ENCODE measurements around the gene CARD19. TPM values are rescaled to one million over a fixed set of nuclear protein-coding genes. Genes with fewer than 3 reads are reported as not detected.

The CARD19 gene
- total and polyA plus RNA-seq, 8 donors = 4.3 to 20.4 (median 8.1) TPM

DNA sequence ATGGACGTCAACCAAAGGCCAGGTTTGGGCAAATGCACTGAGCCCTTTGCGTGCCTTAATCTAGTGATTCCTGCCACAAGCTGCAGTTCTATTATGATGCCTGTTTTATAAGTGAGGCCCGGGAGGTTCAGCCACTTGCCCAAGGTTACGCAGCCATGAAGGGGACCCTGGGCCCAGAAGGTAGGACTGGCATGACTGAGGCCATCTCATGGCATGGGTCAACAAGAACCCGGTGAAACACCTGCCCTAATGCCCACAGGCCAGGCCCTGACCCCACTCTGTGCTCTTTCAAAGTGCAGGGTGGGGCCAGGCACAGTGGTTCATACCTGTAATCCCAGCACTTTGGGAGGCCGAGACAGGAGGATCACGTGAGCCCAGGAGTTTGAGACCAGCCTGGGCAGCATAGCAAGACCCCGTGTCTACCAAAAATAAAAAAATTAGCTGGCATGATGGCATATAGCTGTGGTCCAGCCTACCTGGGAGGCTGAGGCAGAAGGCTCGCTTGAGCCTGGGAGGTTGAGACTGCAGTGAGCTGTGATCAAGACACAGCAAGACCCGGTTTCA is 29.4 kb downstream of the CARD19 start:
- ATAC-seq (no peak), FAIRE-seq (no peak), DNase-seq (peak in 5 of 6 donors; percentile 7 to 39 (median 15))
- H3K9me3 ChIP-seq = no peaks in the 10 kb centered on the region
- peaks cover 0 to 23% (median 11%) of the 10 kb centered on the region in 3 donors for H3K36me3 ChIP-seq
- no peaks in the 10 kb centered on the region for H3K27me3 ChIP-seq
- peaks cover 0 to 3% (median under 1%) of the 10 kb centered on the region in 3 donors for H3K4me1 ChIP-seq
- TF ChIP-seq, protein P1, sequence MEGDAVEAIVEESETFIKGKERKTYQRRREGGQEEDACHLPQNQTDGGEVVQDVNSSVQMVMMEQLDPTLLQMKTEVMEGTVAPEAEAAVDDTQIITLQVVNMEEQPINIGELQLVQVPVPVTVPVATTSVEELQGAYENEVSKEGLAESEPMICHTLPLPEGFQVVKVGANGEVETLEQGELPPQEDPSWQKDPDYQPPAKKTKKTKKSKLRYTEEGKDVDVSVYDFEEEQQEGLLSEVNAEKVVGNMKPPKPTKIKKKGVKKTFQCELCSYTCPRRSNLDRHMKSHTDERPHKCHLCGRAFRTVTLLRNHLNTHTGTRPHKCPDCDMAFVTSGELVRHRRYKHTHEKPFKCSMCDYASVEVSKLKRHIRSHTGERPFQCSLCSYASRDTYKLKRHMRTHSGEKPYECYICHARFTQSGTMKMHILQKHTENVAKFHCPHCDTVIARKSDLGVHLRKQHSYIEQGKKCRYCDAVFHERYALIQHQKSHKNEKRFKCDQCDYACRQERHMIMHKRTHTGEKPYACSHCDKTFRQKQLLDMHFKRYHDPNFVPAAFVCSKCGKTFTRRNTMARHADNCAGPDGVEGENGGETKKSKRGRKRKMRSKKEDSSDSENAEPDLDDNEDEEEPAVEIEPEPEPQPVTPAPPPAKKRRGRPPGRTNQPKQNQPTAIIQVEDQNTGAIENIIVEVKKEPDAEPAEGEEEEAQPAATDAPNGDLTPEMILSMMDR (IDR thresholded peaks at IDR 0.05) = no peak
- H3K4me3 ChIP-seq = no peak overlapping the region
- H3K27ac ChIP-seq = no peak overlapping the region
- intact Hi-C loops (cut with DNase I) = no loop called here
- WGBS, 2 donors = 93 to 94% methylated on average over 10 of the region's 10 CpGs

DNA sequence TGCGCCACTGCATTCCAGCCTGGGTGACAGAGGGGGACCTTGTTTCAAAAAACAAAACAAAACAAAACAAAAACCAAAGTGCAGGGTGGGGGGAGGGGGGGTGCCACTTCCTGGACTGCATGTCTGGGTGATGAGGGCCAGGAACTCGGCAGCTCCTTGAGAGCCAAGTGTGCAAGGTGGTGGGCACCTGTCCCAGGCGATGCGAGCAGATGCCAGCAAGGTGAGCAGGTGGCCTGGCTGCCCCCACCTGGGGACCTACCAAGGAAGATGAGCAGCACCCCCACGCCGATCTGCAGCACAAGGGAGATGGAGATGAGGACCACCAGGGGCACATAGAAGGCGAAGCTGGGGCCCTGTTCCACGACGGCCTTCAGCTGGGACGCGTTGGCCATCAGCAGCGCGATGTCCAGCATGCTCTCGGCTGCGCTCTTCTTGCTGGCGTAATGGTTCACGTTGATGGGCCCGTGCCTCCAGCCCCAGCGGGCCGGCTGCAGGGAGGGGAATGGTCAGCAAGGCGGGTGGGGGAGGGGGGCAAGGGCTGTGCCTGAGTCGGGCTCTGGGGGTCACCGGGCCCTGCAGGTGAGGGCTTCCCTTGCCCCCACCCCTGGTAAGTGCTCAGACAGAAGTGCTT is 30.2 kb downstream of the CARD19 start:
- FAIRE-seq (no peak), DNase-seq (peak in 5 of 6 donors; percentile 2 to 67 (median 31)), ATAC-seq (no peak)
- H3K4me1 ChIP-seq = peaks cover 0 to 4% (median 0%) of the 10 kb centered on the region in 3 donors
- H3K27me3 ChIP-seq = no peaks in the 10 kb centered on the region
- no peaks in the 10 kb centered on the region for H3K9me3 ChIP-seq
- no peak overlapping the region for H3K4me3 ChIP-seq
- 88 to 89% methylated on average over 23 of the region's 23 CpGs for WGBS, 2 donors
- intact Hi-C loops (cut with DNase I) = no loop called here
- peaks cover 0 to 21% (median 9%) of the 10 kb centered on the region in 3 donors for H3K36me3 ChIP-seq
- H3K27ac ChIP-seq = no peak overlapping the region
- TF ChIP-seq, protein P1 (IDR thresholded peaks at IDR 0.05) = no peak

DNA sequence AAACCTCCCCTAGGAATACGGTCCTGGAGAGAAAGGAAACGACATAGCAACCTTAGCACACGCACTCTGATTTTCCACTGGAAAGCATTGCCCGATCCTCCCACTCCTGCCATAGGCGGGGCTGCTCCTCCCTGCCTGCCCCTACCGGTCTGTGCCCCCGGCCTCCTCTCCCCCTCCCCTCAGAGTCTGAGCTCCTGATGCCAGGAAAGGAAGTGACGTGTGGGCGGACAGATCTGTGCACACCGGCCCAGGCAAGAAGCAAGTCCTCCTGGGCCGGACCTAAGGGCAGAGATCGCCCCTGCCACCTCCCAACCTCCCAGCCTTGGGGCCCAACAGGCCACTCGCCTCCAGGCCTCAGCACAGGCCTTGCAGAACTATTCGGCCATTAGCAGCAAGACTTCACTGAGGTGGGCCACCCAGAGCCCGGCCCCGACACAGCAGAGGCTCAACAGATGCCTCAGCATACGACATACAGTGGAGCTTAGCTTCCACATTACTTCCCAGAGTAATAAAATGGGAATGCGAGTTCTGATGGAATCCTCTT is 30.9 kb downstream of the CARD19 start:
- ATAC-seq = no peak
- 79 to 81% methylated on average over 16 to 18 of the region's 18 CpGs for WGBS, 2 donors
- Histone ChIP-seq H3K36me3 (peaks cover 0 to 15% (median 5%) of the 10 kb centered on the region in 3 donors), H3K27me3 (no peaks in the 10 kb centered on the region), H3K4me3 (no peak overlapping the region), H3K27ac (peak overlapping the region in 1 of 4 donors; percentile 11), H3K4me1 (peaks cover under 1 to 10% (median 2%) of the 10 kb centered on the region in 3 donors), H3K9me3 (no peaks in the 10 kb centered on the region)
- FAIRE-seq = no peak
- TF ChIP-seq, protein P1 (IDR thresholded peaks at IDR 0.05) = no peak
- peak in 5 of 6 donors; percentile 2 to 46 (median 15) for DNase-seq
- intact Hi-C loops (cut with DNase I) = no loop called here

DNA sequence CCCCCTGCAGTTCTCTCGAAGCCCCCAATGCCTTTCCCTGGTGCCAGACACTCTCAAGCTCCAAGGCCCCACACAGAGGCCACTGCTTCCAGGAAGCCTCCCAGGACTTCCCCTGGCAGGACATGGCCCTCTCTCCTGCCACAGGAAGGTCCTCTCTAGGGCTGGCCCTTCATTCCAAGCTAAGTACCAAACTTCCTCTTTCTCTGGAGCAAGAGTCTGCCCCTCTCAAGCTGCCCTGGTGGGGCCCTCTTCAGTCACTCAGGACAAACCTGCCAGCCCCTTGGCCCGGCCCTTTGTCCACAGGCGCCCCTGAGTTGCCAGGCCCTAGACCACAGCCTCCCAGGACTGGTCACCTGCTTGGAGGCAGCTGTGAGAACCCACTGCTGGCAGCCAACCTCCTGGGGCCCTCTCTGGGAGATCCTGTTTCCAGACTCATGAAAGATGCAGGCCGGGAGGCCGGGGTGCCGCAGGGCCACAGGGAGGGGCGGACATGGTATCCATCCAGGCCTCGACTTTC is 31.4 kb downstream of the CARD19 start:
- intact Hi-C loops (cut with DNase I) = no loop called here
- ATAC-seq (peak in 1 of 4 donors; percentile 33), FAIRE-seq (no peak), DNase-seq (peak in 5 of 6 donors; percentile 2 to 60 (median 32))
- Histone ChIP-seq H3K9me3 (no peaks in the 10 kb centered on the region), H3K27me3 (no peaks in the 10 kb centered on the region), H3K27ac (peak overlapping the region in 2 of 4 donors; percentile 11 to 17), H3K36me3 (peaks cover 0 to 14% (median 5%) of the 10 kb centered on the region in 3 donors), H3K4me1 (peaks cover 6 to 16% (median 7%) of the 10 kb centered on the region in 3 donors), H3K4me3 (no peak overlapping the region)
- TF ChIP-seq, protein P1 (IDR thresholded peaks at IDR 0.05) = no peak
- WGBS, 2 donors = 63 to 66% methylated on average over 8 of the region's 8 CpGs

All from pancreas (tissue), 10 donors.